SK-N-SH (cell line): ENCODE data around the gene SMIM10L2A. TPM values are rescaled to one million over a fixed set of nuclear protein-coding genes. Genes with fewer than 3 reads are reported as not detected.

Source experiments
- CTCF ChIA-PET: fragments of 300-600, 350-600 bp; formaldehyde crosslinking; extraction: SDS; loops from one replicate; lab custom pipeline; 2021; lab: Yijun Ruan, JAX
- POLR2A ChIA-PET: fragments of 350-600 bp; sonication (Branson Sonifier 250); formaldehyde crosslinking; extraction: SDS; loops from one replicate; lab custom pipeline; 2020; ENCODE audit warnings: antibody characterized with exemption, inconsistent platforms; lab: Yijun Ruan, JAX
- DNase-seq: peaks from one replicate; pipeline ENCODE4 v3.0.0; 2012
- H2AFZ ChIP-seq: fragments of 200-600 bp; sonication (generic); 2 replicates; pipeline ENCODE4 v1.8.1; 2016; ENCODE audit warnings: antibody characterized with exemption, mild to moderate bottlenecking, low read depth
- H3F3A ChIP-seq: fragments of 200-600 bp; sonication (generic); replicated peaks from 2 replicates; pipeline ENCODE3; 2016; ENCODE audit warnings: antibody characterized with exemption, mild to moderate bottlenecking; ENCODE audit not compliant: insufficient read depth
- H3K27ac ChIP-seq, 2 experiments: fragments of 200-500 bp in 1 of 2; fragments of 200-600 bp in 1 of 2; sonication (Bioruptor generic) in 1 of 2; sonication (generic), shearing (Covaris generic) in 1 of 2; 2 replicates each; pipeline versions ENCODE4 v1.5.1 to v1.6.1; 2014 to 2016; ENCODE audit warnings: low read depth in 2 of 2, inconsistent platforms in 1 of 2, low read length in 1 of 2, mild to moderate bottlenecking in 1 of 2, mixed read lengths in 1 of 2
- H3K27me3 ChIP-seq: fragments of 200-600 bp; sonication (generic), shearing (Covaris generic); 2 replicates; pipeline ENCODE4 v1.6.1; 2016; ENCODE audit warnings: mixed run types; ENCODE audit not compliant: insufficient read depth
- H3K36me3 ChIP-seq, 2 experiments: fragments of 200-500 bp in 1 of 2; fragments of 200-600 bp in 1 of 2; sonication (Bioruptor generic) in 1 of 2; sonication (generic) in 1 of 2; replicated peaks in 1 of 2; 2 replicates each; pipeline versions ENCODE3 to v1.5.1; 2014 to 2016; ENCODE audit warnings: low read length in 1 of 2, mild to moderate bottlenecking in 1 of 2; ENCODE audit not compliant: insufficient read depth in 2 of 2, control insufficient read depth in 1 of 2
- H3K4me1 ChIP-seq, 2 experiments: fragments of 200-500 bp in 1 of 2; fragments of 200-600 bp in 1 of 2; sonication (Bioruptor generic) in 1 of 2; sonication (generic), shearing (Covaris generic) in 1 of 2; 2 replicates each; pipeline versions ENCODE4 v1.5.1 to v1.6.1; 2014 to 2016; ENCODE audit warnings: low read depth in 1 of 2, low read length in 1 of 2, mixed run types in 1 of 2; ENCODE audit not compliant: insufficient read depth in 2 of 2, control insufficient read depth in 1 of 2
- H3K4me2 ChIP-seq: fragments of 200-600 bp; sonication (generic), shearing (Covaris generic); 2 replicates; pipeline ENCODE4 v1.6.1; 2017; ENCODE audit warnings: mixed run types
- H3K4me3 ChIP-seq, 2 experiments: fragments of 200-500 bp in 1 of 2; fragments of 200-600 bp in 1 of 2; sonication (Bioruptor generic) in 1 of 2; sonication (generic), shearing (Covaris generic) in 1 of 2; 2 replicates each; pipeline versions ENCODE4 v1.5.1 to v1.8.1; 2014 to 2016; ENCODE audit warnings: low read depth in 2 of 2, inconsistent platforms in 1 of 2, low read length in 1 of 2, mild to moderate bottlenecking in 1 of 2, mixed read lengths in 1 of 2, moderate library complexity in 1 of 2
- H3K79me2 ChIP-seq: fragments of 200-600 bp; sonication (generic); 2 replicates; pipeline ENCODE4 v1.8.1; 2017; ENCODE audit warnings: mild to moderate bottlenecking; ENCODE audit not compliant: insufficient read depth
- H3K9ac ChIP-seq: fragments of 200-600 bp; sonication (generic); 2 replicates; pipeline ENCODE4 v1.6.1; 2017; ENCODE audit warnings: mixed run types
- H3K9me2 ChIP-seq: fragments of 200-600 bp; sonication (generic); 2 replicates; pipeline ENCODE4 v1.6.1; 2017; ENCODE audit warnings: mixed run types
- H3K9me3 ChIP-seq: fragments of 200-600 bp; sonication (generic); 2 replicates; pipeline ENCODE4 v1.6.1; 2017; ENCODE audit warnings: mixed run types, mild to moderate bottlenecking, moderate library complexity
- H4K20me1 ChIP-seq: fragments of 200-600 bp; sonication (generic); 2 replicates; pipeline ENCODE4 v1.6.1; 2017; ENCODE audit warnings: mild to moderate bottlenecking, mixed run types; ENCODE audit not compliant: insufficient read depth
- ELF1 ChIP-seq: IDR thresholded peaks from 2 replicates; pipeline ENCODE4 v1.4.0; 2012
- EP300 ChIP-seq, 2 experiments: IDR thresholded peaks; 2 replicates each; pipeline versions ENCODE4 v1.4.0 to v1.6.1; 2012; ENCODE audit warnings: borderline replicate concordance in 1 of 2, low read depth in 1 of 2, low read length in 1 of 2
- EZH2phosphoT487 ChIP-seq: fragments of 200-600 bp; sonication (generic); IDR thresholded peaks from 2 replicates; pipeline ENCODE4 v1.6.1; 2017; ENCODE audit warnings: low read depth, mixed run types, mild to moderate bottlenecking, antibody characterized with exemption, moderate library complexity, borderline replicate concordance
- FOSL2 ChIP-seq: IDR thresholded peaks from 2 replicates; pipeline ENCODE4 v1.4.0; 2012; ENCODE audit warnings: low read depth, mild to moderate bottlenecking, moderate library complexity, borderline replicate concordance
- GABPA ChIP-seq: IDR thresholded peaks from 2 replicates; pipeline ENCODE4 v1.4.0; 2012; ENCODE audit warnings: low read depth, mild to moderate bottlenecking
- GATA2 ChIP-seq: sonication (generic); formaldehyde crosslinking; IDR thresholded peaks from 2 replicates; pipeline ENCODE4 v1.5.0; 2020; ENCODE audit warnings: mild to moderate bottlenecking, missing genetic modification reagents
- MEF2A ChIP-seq: IDR thresholded peaks from 2 replicates; pipeline ENCODE4 v1.4.0; 2012; ENCODE audit warnings: low read depth, borderline replicate concordance
- NFIC ChIP-seq: IDR thresholded peaks from 2 replicates; pipeline ENCODE4 v1.4.0; 2012; ENCODE audit warnings: borderline replicate concordance
- NRF1 ChIP-seq: IDR thresholded peaks from 2 replicates; pipeline ENCODE4 v1.6.1; 2012; ENCODE audit warnings: low read depth, mild to moderate bottlenecking, low read length
- POLR2AphosphoS5 ChIP-seq: IDR thresholded peaks from 2 replicates; pipeline ENCODE4 v1.6.1; 2012; ENCODE audit warnings: low read depth, low read length
- RCOR1 ChIP-seq: fragments of 150-350 bp; IDR thresholded peaks from 2 replicates; pipeline ENCODE4 v1.6.1; 2017; ENCODE audit warnings: antibody characterized with exemption, low read length
- SIN3A ChIP-seq: IDR thresholded peaks from 2 replicates; pipeline ENCODE4 v1.6.1; 2012; ENCODE audit warnings: low read depth, mild to moderate bottlenecking, low read length, moderate library complexity, borderline replicate concordance
- WGBS: methylation state at CpG from one replicate; pipeline ENCODE4 v1.1.6; 2017; ENCODE audit warnings: low lambda C conversion rate; 5-methylcytosine and 5-hydroxymethylcytosine counted together
- polyA plus RNA-seq, 3 experiments: library from polyadenylated mRNA; depleted of rRNA; stranded (reverse); fragments of >200 nt; gene quantifications; 2 replicates each; pipeline ENCODE4 v1.2.3, GENCODE V29; 2012
- TF ChIP-seq, protein P1 (sequence below): IDR thresholded peaks from 2 replicates; pipeline ENCODE4 v1.6.1; 2012; ENCODE audit warnings: mild to moderate bottlenecking, low read depth, low read length, moderate library complexity
- TF ChIP-seq, protein P2 (sequence below): IDR thresholded peaks from 2 replicates; pipeline ENCODE4 v1.4.0; 2012; ENCODE audit warnings: low read depth, borderline replicate concordance
- TF ChIP-seq, protein P3 (sequence below): fragments of 150-350 bp; IDR thresholded peaks from 2 replicates; pipeline ENCODE4 v1.6.1; 2016; ENCODE audit warnings: mild to moderate bottlenecking, low read depth, low read length
- TF ChIP-seq, protein P4 (sequence below): IDR thresholded peaks from 2 replicates; pipeline ENCODE4; 2012
- TF ChIP-seq, protein P5 (sequence below): fragments of 200-600 bp; sonication (generic); IDR thresholded peaks from 2 replicates; pipeline ENCODE4 v1.6.1; 2017; ENCODE audit warnings: antibody characterized with exemption, mild to moderate bottlenecking, moderate library complexity

Gene SMIM10L2A
- polyA plus RNA-seq, 1 of the 3 experiments (the other 2 are of a cell fraction) = 0.15 TPM

DNA sequence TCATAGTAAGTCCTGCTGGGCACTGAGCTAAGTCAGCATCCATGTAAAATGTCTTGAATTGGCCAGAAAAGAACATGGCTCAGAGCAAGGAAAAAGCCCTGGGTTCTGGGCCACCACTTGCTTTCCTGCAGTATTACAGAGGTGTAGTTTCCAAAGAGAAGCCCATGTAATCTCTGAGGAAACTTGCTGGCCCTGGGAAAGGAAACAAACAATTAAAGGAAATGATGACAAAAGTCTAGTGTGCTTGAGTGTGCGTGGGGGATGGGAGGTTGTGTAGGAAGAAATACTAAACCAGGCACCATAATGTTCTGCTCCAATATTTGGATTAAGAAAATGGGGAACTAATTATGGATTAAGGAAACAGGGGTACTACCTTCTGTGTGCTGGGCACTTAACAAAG is 39.5 kb upstream of the SMIM10L2A start:
- Histone ChIP-seq H3K4me3 (no peak overlapping the region), H3K36me3 (no peaks in the 10 kb centered on the region), H4K20me1 (no peaks in the 10 kb centered on the region), H3K4me2 (no peak overlapping the region), H3K4me1 (no peaks in the 10 kb centered on the region), H3K79me2 (no peaks in the 10 kb centered on the region), H3K27ac (no peak overlapping the region), H3K9ac (no peak overlapping the region), H3K27me3 (no peaks in the 10 kb centered on the region), H3K9me2 (no peaks in the 10 kb centered on the region), H3F3A (no peaks in the 10 kb centered on the region), H2AFZ (no peak overlapping the region), H3K9me3 (no peaks in the 10 kb centered on the region)
- WGBS = 15% methylated on average over 1 of the region's 1 CpG
- POLR2A ChIA-PET = no interaction called here
- TF ChIP-seq SIN3A (no peak), NRF1 (no peak), GABPA (no peak), POLR2AphosphoS5 (no peak), FOSL2 (no peak), EZH2phosphoT487 (no peak), GATA2 (CRISPR knock-in tag) (no peak), EP300 (IDR thresholded peaks at IDR 0.05; ENCODE audit: borderline replicate concordance in 1 of 2, low read depth in 1 of 2, low read length in 1 of 2) (no peak), NFIC (no peak), ELF1 (no peak), RCOR1 (no peak), MEF2A (no peak)
- TF ChIP-seq, protein P1, sequence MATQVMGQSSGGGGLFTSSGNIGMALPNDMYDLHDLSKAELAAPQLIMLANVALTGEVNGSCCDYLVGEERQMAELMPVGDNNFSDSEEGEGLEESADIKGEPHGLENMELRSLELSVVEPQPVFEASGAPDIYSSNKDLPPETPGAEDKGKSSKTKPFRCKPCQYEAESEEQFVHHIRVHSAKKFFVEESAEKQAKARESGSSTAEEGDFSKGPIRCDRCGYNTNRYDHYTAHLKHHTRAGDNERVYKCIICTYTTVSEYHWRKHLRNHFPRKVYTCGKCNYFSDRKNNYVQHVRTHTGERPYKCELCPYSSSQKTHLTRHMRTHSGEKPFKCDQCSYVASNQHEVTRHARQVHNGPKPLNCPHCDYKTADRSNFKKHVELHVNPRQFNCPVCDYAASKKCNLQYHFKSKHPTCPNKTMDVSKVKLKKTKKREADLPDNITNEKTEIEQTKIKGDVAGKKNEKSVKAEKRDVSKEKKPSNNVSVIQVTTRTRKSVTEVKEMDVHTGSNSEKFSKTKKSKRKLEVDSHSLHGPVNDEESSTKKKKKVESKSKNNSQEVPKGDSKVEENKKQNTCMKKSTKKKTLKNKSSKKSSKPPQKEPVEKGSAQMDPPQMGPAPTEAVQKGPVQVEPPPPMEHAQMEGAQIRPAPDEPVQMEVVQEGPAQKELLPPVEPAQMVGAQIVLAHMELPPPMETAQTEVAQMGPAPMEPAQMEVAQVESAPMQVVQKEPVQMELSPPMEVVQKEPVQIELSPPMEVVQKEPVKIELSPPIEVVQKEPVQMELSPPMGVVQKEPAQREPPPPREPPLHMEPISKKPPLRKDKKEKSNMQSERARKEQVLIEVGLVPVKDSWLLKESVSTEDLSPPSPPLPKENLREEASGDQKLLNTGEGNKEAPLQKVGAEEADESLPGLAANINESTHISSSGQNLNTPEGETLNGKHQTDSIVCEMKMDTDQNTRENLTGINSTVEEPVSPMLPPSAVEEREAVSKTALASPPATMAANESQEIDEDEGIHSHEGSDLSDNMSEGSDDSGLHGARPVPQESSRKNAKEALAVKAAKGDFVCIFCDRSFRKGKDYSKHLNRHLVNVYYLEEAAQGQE = no peak
- TF ChIP-seq, protein P2, sequence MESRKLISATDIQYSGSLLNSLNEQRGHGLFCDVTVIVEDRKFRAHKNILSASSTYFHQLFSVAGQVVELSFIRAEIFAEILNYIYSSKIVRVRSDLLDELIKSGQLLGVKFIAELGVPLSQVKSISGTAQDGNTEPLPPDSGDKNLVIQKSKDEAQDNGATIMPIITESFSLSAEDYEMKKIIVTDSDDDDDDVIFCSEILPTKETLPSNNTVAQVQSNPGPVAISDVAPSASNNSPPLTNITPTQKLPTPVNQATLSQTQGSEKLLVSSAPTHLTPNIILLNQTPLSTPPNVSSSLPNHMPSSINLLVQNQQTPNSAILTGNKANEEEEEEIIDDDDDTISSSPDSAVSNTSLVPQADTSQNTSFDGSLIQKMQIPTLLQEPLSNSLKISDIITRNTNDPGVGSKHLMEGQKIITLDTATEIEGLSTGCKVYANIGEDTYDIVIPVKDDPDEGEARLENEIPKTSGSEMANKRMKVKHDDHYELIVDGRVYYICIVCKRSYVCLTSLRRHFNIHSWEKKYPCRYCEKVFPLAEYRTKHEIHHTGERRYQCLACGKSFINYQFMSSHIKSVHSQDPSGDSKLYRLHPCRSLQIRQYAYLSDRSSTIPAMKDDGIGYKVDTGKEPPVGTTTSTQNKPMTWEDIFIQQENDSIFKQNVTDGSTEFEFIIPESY = no peak
- TF ChIP-seq, protein P3, sequence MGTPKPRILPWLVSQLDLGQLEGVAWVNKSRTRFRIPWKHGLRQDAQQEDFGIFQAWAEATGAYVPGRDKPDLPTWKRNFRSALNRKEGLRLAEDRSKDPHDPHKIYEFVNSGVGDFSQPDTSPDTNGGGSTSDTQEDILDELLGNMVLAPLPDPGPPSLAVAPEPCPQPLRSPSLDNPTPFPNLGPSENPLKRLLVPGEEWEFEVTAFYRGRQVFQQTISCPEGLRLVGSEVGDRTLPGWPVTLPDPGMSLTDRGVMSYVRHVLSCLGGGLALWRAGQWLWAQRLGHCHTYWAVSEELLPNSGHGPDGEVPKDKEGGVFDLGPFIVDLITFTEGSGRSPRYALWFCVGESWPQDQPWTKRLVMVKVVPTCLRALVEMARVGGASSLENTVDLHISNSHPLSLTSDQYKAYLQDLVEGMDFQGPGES = no peak
- TF ChIP-seq, protein P4, sequence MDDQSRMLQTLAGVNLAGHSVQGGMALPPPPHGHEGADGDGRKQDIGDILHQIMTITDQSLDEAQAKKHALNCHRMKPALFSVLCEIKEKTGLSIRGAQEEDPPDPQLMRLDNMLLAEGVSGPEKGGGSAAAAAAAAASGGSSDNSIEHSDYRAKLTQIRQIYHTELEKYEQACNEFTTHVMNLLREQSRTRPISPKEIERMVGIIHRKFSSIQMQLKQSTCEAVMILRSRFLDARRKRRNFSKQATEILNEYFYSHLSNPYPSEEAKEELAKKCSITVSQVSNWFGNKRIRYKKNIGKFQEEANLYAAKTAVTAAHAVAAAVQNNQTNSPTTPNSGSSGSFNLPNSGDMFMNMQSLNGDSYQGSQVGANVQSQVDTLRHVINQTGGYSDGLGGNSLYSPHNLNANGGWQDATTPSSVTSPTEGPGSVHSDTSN = no peak
- TF ChIP-seq, protein P5, sequence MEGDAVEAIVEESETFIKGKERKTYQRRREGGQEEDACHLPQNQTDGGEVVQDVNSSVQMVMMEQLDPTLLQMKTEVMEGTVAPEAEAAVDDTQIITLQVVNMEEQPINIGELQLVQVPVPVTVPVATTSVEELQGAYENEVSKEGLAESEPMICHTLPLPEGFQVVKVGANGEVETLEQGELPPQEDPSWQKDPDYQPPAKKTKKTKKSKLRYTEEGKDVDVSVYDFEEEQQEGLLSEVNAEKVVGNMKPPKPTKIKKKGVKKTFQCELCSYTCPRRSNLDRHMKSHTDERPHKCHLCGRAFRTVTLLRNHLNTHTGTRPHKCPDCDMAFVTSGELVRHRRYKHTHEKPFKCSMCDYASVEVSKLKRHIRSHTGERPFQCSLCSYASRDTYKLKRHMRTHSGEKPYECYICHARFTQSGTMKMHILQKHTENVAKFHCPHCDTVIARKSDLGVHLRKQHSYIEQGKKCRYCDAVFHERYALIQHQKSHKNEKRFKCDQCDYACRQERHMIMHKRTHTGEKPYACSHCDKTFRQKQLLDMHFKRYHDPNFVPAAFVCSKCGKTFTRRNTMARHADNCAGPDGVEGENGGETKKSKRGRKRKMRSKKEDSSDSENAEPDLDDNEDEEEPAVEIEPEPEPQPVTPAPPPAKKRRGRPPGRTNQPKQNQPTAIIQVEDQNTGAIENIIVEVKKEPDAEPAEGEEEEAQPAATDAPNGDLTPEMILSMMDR = no peak
- CTCF ChIA-PET = no interaction called here
- DNase-seq = no peak
